HepG2 (cell line): Measurements from ENCODE around the gene ABT1. TPM values are rescaled to one million over a fixed set of nuclear protein-coding genes. Genes with fewer than 3 reads are reported as not detected.

Experiments used
- ARNT2 ChIP-seq: sonication (generic); formaldehyde crosslinking; IDR thresholded peaks from 2 replicates; pipeline ENCODE4 v1.8.0; 2022; ENCODE audit warnings: mild to moderate bottlenecking, low read depth, missing genetic modification reagents, moderate library complexity
- ATF3 ChIP-seq: sonication (generic); formaldehyde crosslinking; IDR thresholded peaks from 2 replicates; pipeline ENCODE4 v1.4.0; 2020; ENCODE audit warnings: missing genetic modification reagents
- CAMTA2 ChIP-seq: sonication (generic); formaldehyde crosslinking; IDR thresholded peaks from 2 replicates; pipeline ENCODE4 v1.4.0; 2020; ENCODE audit warnings: mild to moderate bottlenecking, missing genetic modification reagents, borderline replicate concordance
- EED ChIP-seq: sonication (generic); formaldehyde crosslinking; IDR thresholded peaks from 2 replicates; pipeline ENCODE4 v1.5.0; 2020; ENCODE audit warnings: mild to moderate bottlenecking, missing genetic modification reagents
- ESRRA ChIP-seq: sonication (generic); formaldehyde crosslinking; IDR thresholded peaks from 2 replicates; pipeline ENCODE4 v1.5.1; 2020; ENCODE audit warnings: mild to moderate bottlenecking, low read depth, missing genetic modification reagents
- HIVEP1 ChIP-seq: sonication (generic); formaldehyde crosslinking; IDR thresholded peaks from 2 replicates; pipeline ENCODE4 v1.4.0; 2020; ENCODE audit warnings: mild to moderate bottlenecking, missing genetic modification reagents
- JARID2 ChIP-seq: sonication (generic); formaldehyde crosslinking; IDR thresholded peaks from 2 replicates; pipeline ENCODE4 v1.8.1; 2023; ENCODE audit warnings: missing genetic modification reagents, inconsistent platforms; ENCODE audit not compliant: insufficient replicate concordance
- JDP2 ChIP-seq: sonication (generic); formaldehyde crosslinking; IDR thresholded peaks from 2 replicates; pipeline ENCODE4 v1.8.1; 2022; ENCODE audit warnings: missing genetic modification reagents, borderline replicate concordance
- PLSCR1 ChIP-seq: sonication (generic); formaldehyde crosslinking; IDR thresholded peaks from 2 replicates; pipeline ENCODE4 v1.5.0; 2020; ENCODE audit warnings: missing genetic modification reagents, mild to moderate bottlenecking, borderline replicate concordance
- PRDM10 ChIP-seq: sonication (generic); formaldehyde crosslinking; IDR thresholded peaks from 2 replicates; pipeline ENCODE4 v1.4.0; 2020; ENCODE audit warnings: low read depth, missing genetic modification reagents
- RFXAP ChIP-seq: sonication (generic); formaldehyde crosslinking; IDR thresholded peaks from 2 replicates; pipeline ENCODE4 v1.4.0; 2020; ENCODE audit warnings: missing genetic modification reagents, borderline replicate concordance
- RNF2 ChIP-seq: fragments of 450-650 bp; conservative IDR thresholded peaks from 2 replicates; pipeline ENCODE4 v1.6.1; 2016; ENCODE audit warnings: low read depth
- SYNCRIP ChIP-seq: fragments of 200-400 bp; formaldehyde crosslinking; IDR thresholded peaks from 2 replicates; pipeline ENCODE4 v1.6.1; 2018; ENCODE audit warnings: mild to moderate bottlenecking, low read depth, low read length; ENCODE audit not compliant: insufficient read depth
- ZNF12 ChIP-seq: sonication (generic); formaldehyde crosslinking; IDR thresholded peaks from 2 replicates; pipeline ENCODE4 v1.5.0; 2020; ENCODE audit warnings: missing genetic modification reagents
- ZNF180 ChIP-seq: sonication (generic); formaldehyde crosslinking; IDR thresholded peaks from 2 replicates; pipeline ENCODE4 v1.4.0; 2020; ENCODE audit warnings: low read depth, missing genetic modification reagents, borderline replicate concordance
- ZNF615 ChIP-seq: sonication (generic); formaldehyde crosslinking; IDR thresholded peaks from 2 replicates; pipeline ENCODE4 v1.5.0; 2020; ENCODE audit warnings: mild to moderate bottlenecking, missing genetic modification reagents, borderline replicate concordance
- ZNF710 ChIP-seq: sonication (generic); formaldehyde crosslinking; IDR thresholded peaks from 2 replicates; pipeline ENCODE4 v1.5.0; 2020; ENCODE audit warnings: mild to moderate bottlenecking, missing genetic modification reagents, borderline replicate concordance
- ZNF841 ChIP-seq: sonication (generic); formaldehyde crosslinking; IDR thresholded peaks from 2 replicates; pipeline ENCODE4 v1.8.1; 2023; ENCODE audit warnings: missing genetic modification reagents, borderline replicate concordance
- polyA plus RNA-seq, 8 experiments: library from polyadenylated mRNA; depleted of rRNA in 3 of 8; stranded (reverse) in 7 of 8; unstranded in 1 of 8; fragments of >200 nt; fragmentation: Illumina TruSeq in 4 of 8; extraction: Trizol in 4 of 8; gene quantifications; 2 replicates each; pipeline versions ENCODE4 v1.2.1 to v1.2.3, GENCODE V29; 2011 to 2016; ENCODE audit warnings: low read depth in 4 of 8, missing spikeins in 1 of 8, mixed read lengths in 1 of 8; ENCODE audit not compliant: insufficient read depth in 1 of 8
- total RNA-seq, 5 experiments: library from RNA; depleted of rRNA; stranded (reverse); fragments of >200 nt; fragmentation: Illumina TruSeq; extraction: Trizol; gene quantifications; 2 replicates each; pipeline ENCODE4 v1.2.3, GENCODE V29; 2016; ENCODE audit warnings: low read depth in 1 of 5

The ABT1 gene
- total and polyA plus RNA-seq, 2 of the 13 experiments (the other 11 are each of a cell fraction or from before 2014, with no cell fraction given), result 38.4 TPM

DNA sequence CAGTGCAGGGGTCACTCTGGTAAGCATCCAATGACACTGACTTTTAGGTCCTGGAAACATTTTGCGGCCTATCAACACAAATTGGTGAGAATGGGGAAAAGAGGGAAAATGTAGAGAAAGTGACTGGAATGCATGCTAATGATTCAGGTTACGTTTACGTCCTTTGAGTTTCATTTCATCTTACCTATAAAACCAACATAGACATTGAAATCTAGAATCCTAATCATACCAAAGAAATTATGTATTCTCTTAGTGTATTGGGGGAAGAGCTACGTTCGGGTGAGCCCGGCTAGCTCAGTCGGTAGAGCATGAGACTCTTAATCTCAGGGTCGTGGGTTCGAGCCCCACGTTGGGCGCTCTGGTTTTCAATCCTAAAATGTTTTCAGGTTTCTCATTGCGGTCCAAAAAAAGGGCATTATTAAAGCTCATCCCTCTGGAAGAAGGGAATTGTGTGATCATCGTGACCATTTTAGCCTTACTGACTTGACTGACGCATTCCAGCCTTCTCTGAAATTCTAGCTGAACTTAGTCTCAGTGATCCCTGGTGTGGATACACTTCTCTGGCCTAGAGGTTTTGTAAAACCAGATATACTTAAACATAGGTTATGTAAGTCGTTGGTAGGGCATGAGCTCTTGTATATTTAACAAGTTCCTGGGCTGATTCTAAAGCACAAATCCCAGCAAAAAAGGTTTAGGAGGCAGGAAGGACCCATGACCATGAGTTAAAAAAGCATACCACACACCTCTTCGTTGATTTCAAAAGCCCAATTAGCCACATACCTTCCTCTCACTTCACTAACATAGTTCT lies 40.3 kb upstream of the ABT1 start (continued):
- TF ChIP-seq RFXAP (CRISPR knock-in tag) (peak; percentile 90), JARID2 (CRISPR knock-in tag) (no peak), ZNF841 (CRISPR knock-in tag) (no peak), ZNF12 (CRISPR knock-in tag) (no peak; the same call in 1 of the 2 replicates), ZNF710 (peak; percentile 92), HIVEP1 (no peak), ARNT2 (0 out of 2 replicates have a peak, but pooled peaks have one; percentile 25), PRDM10 (CRISPR knock-in tag) (no peak; the same call in 1 of the 2 replicates), CAMTA2 (CRISPR knock-in tag) (no peak), RNF2 (no peak), ZNF180 (no peak), ZNF615 (CRISPR knock-in tag) (no peak), ATF3 (CRISPR knock-in tag) (peak; percentile 35; the same call in 1 of the 2 replicates), ESRRA (CRISPR knock-in tag) (no peak), JDP2 (CRISPR knock-in tag) (no peak), SYNCRIP (no peak), EED (CRISPR knock-in tag) (no peak), PLSCR1 (no peak)
